HepG2 (cell line): ENCODE data around the gene HES1. TPM values are rescaled to one million over a fixed set of nuclear protein-coding genes. Genes with fewer than 3 reads are reported as not detected.
A peak's percentile ranks its signal among the peaks of the same experiment; 100 is the strongest.

Source experiments
- ARID5B ChIP-seq: IDR thresholded peaks from 2 replicates; pipeline ENCODE4 v1.4.0; 2020; ENCODE audit warnings: mild to moderate bottlenecking, missing genetic modification reagents
- CHD2 ChIP-seq: IDR thresholded peaks from 2 replicates; pipeline ENCODE4 v1.6.1; 2011; ENCODE audit warnings: low read depth, low read length, improper control_type of control experiment
- CREB1 ChIP-seq, 2 experiments: fragments of 450-650 bp in 1 of 2; IDR thresholded peaks; 2 replicates each; pipeline ENCODE4 v1.6.1; 2016 to 2017; ENCODE audit warnings: control low read depth in 1 of 2, mild to moderate bottlenecking in 1 of 2, missing compliant biosample characterization in 1 of 2, missing genetic modification characterization in 1 of 2
- HBP1 ChIP-seq: IDR thresholded peaks from 2 replicates; pipeline ENCODE4 v1.6.1; 2016; ENCODE audit warnings: low read depth, control low read depth
- IRX3 ChIP-seq: sonication (generic); formaldehyde crosslinking; IDR thresholded peaks from 2 replicates; pipeline ENCODE4 v1.8.1; 2023; ENCODE audit warnings: mild to moderate bottlenecking, low read depth, missing genetic modification reagents, borderline replicate concordance
- MZF1 ChIP-seq: sonication (generic); formaldehyde crosslinking; IDR thresholded peaks from 2 replicates; pipeline ENCODE4 v1.8.1; 2023; ENCODE audit warnings: mild to moderate bottlenecking, missing genetic modification reagents, borderline replicate concordance
- PHF20 ChIP-seq: sonication (generic); formaldehyde crosslinking; IDR thresholded peaks from 2 replicates; pipeline ENCODE4 v1.5.0; 2020; ENCODE audit warnings: mild to moderate bottlenecking, missing genetic modification reagents
- RBM39 ChIP-seq: fragments of 200-400 bp; formaldehyde crosslinking; IDR thresholded peaks from one replicate; pipeline ENCODE4 v1.6.1; 2018; ENCODE audit warnings: antibody characterized with exemption, mild to moderate bottlenecking, low read depth, low read length; ENCODE audit not compliant: poor library complexity, severe bottlenecking
- STAT5B ChIP-seq: sonication (generic); formaldehyde crosslinking; IDR thresholded peaks from 2 replicates; pipeline ENCODE4 v1.4.0; 2020; ENCODE audit warnings: missing genetic modification reagents
- TAF15 ChIP-seq: fragments of 200-400 bp; formaldehyde crosslinking; IDR thresholded peaks from one replicate; pipeline ENCODE4 v1.6.1; 2018; ENCODE audit warnings: mild to moderate bottlenecking, low read depth, low read length; ENCODE audit not compliant: poor library complexity, severe bottlenecking
- THYN1 ChIP-seq: sonication (generic); formaldehyde crosslinking; IDR thresholded peaks from 2 replicates; pipeline ENCODE4 v1.8.1; 2023; ENCODE audit warnings: low read depth, mild to moderate bottlenecking, moderate library complexity, missing genetic modification reagents, borderline replicate concordance
- XBP1 ChIP-seq: sonication (generic); formaldehyde crosslinking; IDR thresholded peaks from 2 replicates; pipeline ENCODE4 v1.5.0; 2020; ENCODE audit warnings: missing genetic modification reagents
- ZC3H4 ChIP-seq: sonication (generic); formaldehyde crosslinking; IDR thresholded peaks from 2 replicates; pipeline ENCODE4 v1.4.0; 2020; ENCODE audit warnings: missing genetic modification reagents, borderline replicate concordance
- ZNF136 ChIP-seq: sonication (generic); formaldehyde crosslinking; IDR thresholded peaks from 2 replicates; pipeline ENCODE4 v1.8.1; 2022; ENCODE audit warnings: low read depth, mild to moderate bottlenecking, moderate library complexity, missing genetic modification reagents
- ZNF264 ChIP-seq: sonication (generic); formaldehyde crosslinking; IDR thresholded peaks from 2 replicates; pipeline ENCODE4 v1.4.0; 2020; ENCODE audit warnings: missing genetic modification reagents
- ZNF639 ChIP-seq: conservative IDR thresholded peaks from 2 replicates; pipeline ENCODE4 v1.6.1; 2018; ENCODE audit warnings: missing genetic modification reagents
- ZSCAN31 ChIP-seq: sonication (generic); formaldehyde crosslinking; IDR thresholded peaks from 2 replicates; pipeline ENCODE4 v1.5.0; 2020; ENCODE audit warnings: low read depth, mild to moderate bottlenecking, missing genetic modification reagents
- polyA plus RNA-seq, 8 experiments: library from polyadenylated mRNA; depleted of rRNA in 3 of 8; stranded (reverse) in 7 of 8; unstranded in 1 of 8; fragments of >200 nt; fragmentation: Illumina TruSeq in 4 of 8; extraction: Trizol in 4 of 8; gene quantifications; 2 replicates each; pipeline versions ENCODE4 v1.2.1 to v1.2.3, GENCODE V29; 2011 to 2016; ENCODE audit warnings: low read depth in 4 of 8, missing spikeins in 1 of 8, mixed read lengths in 1 of 8; ENCODE audit not compliant: insufficient read depth in 1 of 8
- total RNA-seq, 5 experiments: library from RNA; depleted of rRNA; stranded (reverse); fragments of >200 nt; fragmentation: Illumina TruSeq; extraction: Trizol; gene quantifications; 2 replicates each; pipeline ENCODE4 v1.2.3, GENCODE V29; 2016; ENCODE audit warnings: low read depth in 1 of 5
- TF ChIP-seq, protein P1 (sequence below): sonication (generic); formaldehyde crosslinking; IDR thresholded peaks from 2 replicates; pipeline ENCODE4 v1.8.1; 2023; ENCODE audit warnings: mild to moderate bottlenecking, missing genetic modification reagents
- TF ChIP-seq, protein P2 (sequence below): sonication (generic); formaldehyde crosslinking; IDR thresholded peaks from 2 replicates; pipeline ENCODE4 v1.8.1; 2023; ENCODE audit warnings: mild to moderate bottlenecking, moderate library complexity, missing genetic modification reagents

The HES1 gene
- total and polyA plus RNA-seq, 2 of the 13 experiments (the other 11 are each of a cell fraction or from before 2014, with no cell fraction given): 15.4 to 19.8 TPM

GRCh38 chr3:194135806-194136518 lies at the start of gene HES1 (continued):
- peak; percentile 82 for TF ChIP-seq ARID5B (CRISPR knock-in tag)
- no peak; the same call in 1 of the 2 replicates for TF ChIP-seq HBP1 (CRISPR knock-in tag)
- no peak for TF ChIP-seq STAT5B (CRISPR knock-in tag)
- no peak; the same call in 1 of the 2 replicates for TF ChIP-seq ZSCAN31 (CRISPR knock-in tag)
- 0 out of 2 replicates have a peak, but pooled peaks have one; percentile 30 for TF ChIP-seq PHF20 (CRISPR knock-in tag)
- peak; percentile 80; the same call in 1 of the 2 replicates for TF ChIP-seq ZNF264
- TF ChIP-seq CREB1 (IDR thresholded peaks at IDR 0.05): peak; percentile 63
- TF ChIP-seq CREB1 (CRISPR knock-in tag; IDR thresholded peaks at IDR 0.05): peak; percentile 76
- no peak for TF ChIP-seq ZC3H4 (CRISPR knock-in tag)
- TF ChIP-seq, protein P1, sequence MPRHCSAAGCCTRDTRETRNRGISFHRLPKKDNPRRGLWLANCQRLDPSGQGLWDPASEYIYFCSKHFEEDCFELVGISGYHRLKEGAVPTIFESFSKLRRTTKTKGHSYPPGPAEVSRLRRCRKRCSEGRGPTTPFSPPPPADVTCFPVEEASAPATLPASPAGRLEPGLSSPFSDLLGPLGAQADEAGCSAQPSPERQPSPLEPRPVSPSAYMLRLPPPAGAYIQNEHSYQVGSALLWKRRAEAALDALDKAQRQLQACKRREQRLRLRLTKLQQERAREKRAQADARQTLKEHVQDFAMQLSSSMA: no peak
- TF ChIP-seq IRX3 (CRISPR knock-in tag): 0 out of 2 replicates have a peak, but pooled peaks have one; percentile 41
- no peak for TF ChIP-seq ZNF136 (CRISPR knock-in tag)
- TF ChIP-seq, protein P2, sequence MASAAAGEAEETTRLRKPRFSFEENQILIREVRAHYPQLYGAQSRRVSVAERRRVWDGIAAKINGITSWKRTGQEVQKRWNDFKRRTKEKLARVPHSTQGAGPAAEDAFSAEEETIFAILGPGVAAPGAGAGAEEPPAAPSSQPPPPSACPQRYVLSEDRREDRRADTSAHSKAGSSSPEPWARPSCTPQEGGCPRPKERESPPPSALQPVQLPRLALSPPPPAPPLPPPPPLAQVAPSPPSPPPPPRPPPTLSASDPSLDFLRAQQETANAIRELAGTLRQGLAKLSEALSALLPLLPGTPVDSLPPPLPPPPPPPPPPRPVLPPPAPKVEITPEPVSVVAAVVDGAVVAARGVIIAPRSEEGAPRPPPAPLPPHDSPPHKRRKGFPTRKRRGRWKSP (CRISPR knock-in tag): peak; percentile 67; the same call in 1 of the 2 replicates
- no peak for TF ChIP-seq CHD2
- TF ChIP-seq THYN1 (CRISPR knock-in tag): no peak
- peak; percentile 57; the same call in 1 of the 2 replicates for TF ChIP-seq ZNF639 (CRISPR knock-in tag)
- peak; percentile 66; the same call in 1 of the 2 replicates for TF ChIP-seq XBP1 (CRISPR knock-in tag)
- TF ChIP-seq TAF15: no peak
- TF ChIP-seq MZF1: no peak
- TF ChIP-seq RBM39: no peak
